ENCODE results near the gene ULK1. TPM values are rescaled to one million over a fixed set of nuclear protein-coding genes. Genes with fewer than 3 reads are reported as not detected.

Gene ULK1
- total RNA-seq: 6.3 and 15.2 TPM in 2 replicates

GRCh38 chr12:131894313-131894860 lies at the start of gene ULK1:
Gene ULK1 (plus strand): TSS chr12:131894622. CDS start chr12:131895002, 380 bp downstream.

GRCh38 chr12:131928711-131929580 lies 34.5 kb downstream of the ULK1 start, which contains the start of gene PUS1:
Gene PUS1 (plus strand): TSS chr12:131929276. CDS start chr12:131929723, 447 bp downstream.

GRCh38 chr12:131949431-131950181 lies 55.2 kb downstream of the ULK1 start, which contains the start of gene EP400:
Gene EP400 (plus strand): TSS chr12:131949942. CDS start chr12:131960620, 10,678 bp downstream.

Other genes with a start within 250 kb of the ULK1 start
- gene SFSWAP, start 183.5 kb upstream of the ULK1 start, total RNA-seq: 17.0 and 24.6 TPM in 2 replicates
- 4.4 and 16.4 TPM in 2 replicates for gene MMP17, start 66.2 kb upstream of the ULK1 start, total RNA-seq
- gene PUS1, start 34.7 kb downstream of the ULK1 start, total RNA-seq: 16.5 and 16.6 TPM in 2 replicates
- 8.8 and 14.4 TPM in 2 replicates for gene EP400, start 55.3 kb downstream of the ULK1 start, total RNA-seq
- gene DDX51, start 249.7 kb downstream of the ULK1 start, total RNA-seq: 8.9 and 11.6 TPM in 2 replicates
- gene NOC4L, start 249.8 kb downstream of the ULK1 start, total RNA-seq: 13.4 and 15.0 TPM in 2 replicates

Measured in endothelial cell of coronary artery (primary cell).